ENCODE measurements around the gene PLK4.
A peak's percentile ranks its signal among the peaks of the same experiment; 100 is the strongest.

PLK4 gene

GRCh38 chr4:127849505-127850234 is 31.0 kb upstream of the PLK4 start:
- DNase-seq (ENCODE audit: low read depth): no peak
- no peak overlapping the region for H3K4me3 ChIP-seq (ENCODE audit: low read length)
- TF ChIP-seq, protein P1, sequence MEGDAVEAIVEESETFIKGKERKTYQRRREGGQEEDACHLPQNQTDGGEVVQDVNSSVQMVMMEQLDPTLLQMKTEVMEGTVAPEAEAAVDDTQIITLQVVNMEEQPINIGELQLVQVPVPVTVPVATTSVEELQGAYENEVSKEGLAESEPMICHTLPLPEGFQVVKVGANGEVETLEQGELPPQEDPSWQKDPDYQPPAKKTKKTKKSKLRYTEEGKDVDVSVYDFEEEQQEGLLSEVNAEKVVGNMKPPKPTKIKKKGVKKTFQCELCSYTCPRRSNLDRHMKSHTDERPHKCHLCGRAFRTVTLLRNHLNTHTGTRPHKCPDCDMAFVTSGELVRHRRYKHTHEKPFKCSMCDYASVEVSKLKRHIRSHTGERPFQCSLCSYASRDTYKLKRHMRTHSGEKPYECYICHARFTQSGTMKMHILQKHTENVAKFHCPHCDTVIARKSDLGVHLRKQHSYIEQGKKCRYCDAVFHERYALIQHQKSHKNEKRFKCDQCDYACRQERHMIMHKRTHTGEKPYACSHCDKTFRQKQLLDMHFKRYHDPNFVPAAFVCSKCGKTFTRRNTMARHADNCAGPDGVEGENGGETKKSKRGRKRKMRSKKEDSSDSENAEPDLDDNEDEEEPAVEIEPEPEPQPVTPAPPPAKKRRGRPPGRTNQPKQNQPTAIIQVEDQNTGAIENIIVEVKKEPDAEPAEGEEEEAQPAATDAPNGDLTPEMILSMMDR (IDR thresholded peaks at IDR 0.05; ENCODE audit: insufficient read depth, low read depth, low read length, missing control alignments): no peak

- TF ChIP-seq, protein P1 (IDR thresholded peaks at IDR 0.05; ENCODE audit: insufficient read depth, low read depth, low read length, missing control alignments): no peak
- no peak for DNase-seq (ENCODE audit: low read depth)
- H3K4me3 ChIP-seq (ENCODE audit: low read length): no peak overlapping the region
Measured at GRCh38 chr4:127852661-127853060, 28.0 kb upstream of the PLK4 start.

GRCh38 chr4:127856196-127856812 is 24.4 kb upstream of the PLK4 start:
- H3K4me3 ChIP-seq (ENCODE audit: low read length): no peak overlapping the region
- TF ChIP-seq, protein P1 (IDR thresholded peaks at IDR 0.05; ENCODE audit: insufficient read depth, low read depth, low read length, missing control alignments): no peak
- no peak for DNase-seq (ENCODE audit: low read depth)

DNA sequence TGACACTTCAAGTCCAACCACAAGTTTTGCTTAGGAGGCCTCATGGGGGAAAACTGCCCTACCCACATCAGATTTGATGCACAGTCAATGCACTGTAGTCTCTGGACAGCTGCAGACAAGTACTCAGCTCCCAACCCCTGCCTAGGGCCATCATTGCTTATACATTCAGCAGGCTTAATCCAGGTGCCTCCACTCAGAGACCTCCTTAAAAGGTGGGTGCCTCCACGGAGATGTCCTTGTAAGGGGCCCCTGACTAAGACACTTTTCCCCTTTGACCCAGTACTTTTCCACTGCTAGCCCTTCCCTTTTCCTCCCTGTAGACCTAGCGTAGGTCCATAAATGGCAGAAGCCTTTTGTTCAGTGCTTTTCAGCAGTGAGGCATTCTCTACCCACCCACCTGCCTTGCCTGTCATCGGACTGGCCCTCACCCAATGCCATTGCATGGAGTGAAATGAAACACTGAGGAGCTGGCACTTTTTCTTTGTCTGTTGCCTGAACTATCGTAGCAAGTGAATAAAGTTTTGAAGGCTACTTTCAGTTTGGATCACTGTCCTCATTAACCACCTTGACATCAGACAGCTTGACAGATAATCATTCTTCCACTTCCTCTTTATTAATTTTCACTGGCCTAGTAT is 23.8 kb upstream of the PLK4 start:
- peak overlapping the region; percentile 27 for H3K4me3 ChIP-seq (ENCODE audit: low read length)
- peak; percentile 93 for DNase-seq (ENCODE audit: low read depth)
- TF ChIP-seq, protein P1 (IDR thresholded peaks at IDR 0.05; ENCODE audit: insufficient read depth, low read depth, low read length, missing control alignments): no peak

- no peak overlapping the region for H3K4me3 ChIP-seq (ENCODE audit: low read length)
- DNase-seq (ENCODE audit: low read depth): no peak
- TF ChIP-seq, protein P1 (IDR thresholded peaks at IDR 0.05; ENCODE audit: insufficient read depth, low read depth, low read length, missing control alignments): no peak
Measured at GRCh38 chr4:127857641-127858040, 23.1 kb upstream of the PLK4 start.

DNA sequence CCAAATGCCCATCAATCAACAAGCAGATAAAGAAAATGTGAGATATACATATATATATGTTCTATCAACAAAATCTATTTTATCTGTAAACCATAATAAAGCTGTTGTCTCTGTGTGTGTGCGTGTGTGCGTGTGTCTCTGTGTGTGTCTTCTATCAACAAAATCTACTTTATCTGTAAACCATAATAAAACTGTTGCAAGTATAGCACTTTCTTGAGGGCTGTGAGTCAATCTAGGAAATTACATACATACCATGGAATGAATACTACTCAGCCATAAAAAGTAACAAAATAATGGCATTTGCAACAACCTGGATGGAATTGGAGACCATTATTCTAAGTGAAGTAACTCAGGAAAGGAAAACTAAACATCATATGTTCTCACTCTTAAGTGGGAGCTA is 12.5 kb upstream of the PLK4 start:
- TF ChIP-seq, protein P1 (IDR thresholded peaks at IDR 0.05; ENCODE audit: insufficient read depth, low read depth, low read length, missing control alignments): no peak
- H3K4me3 ChIP-seq (ENCODE audit: low read length): no peak overlapping the region
- DNase-seq (ENCODE audit: low read depth): no peak
